ENCODE measurements around the gene DESI1.
A peak's percentile ranks its signal among the peaks of the same experiment; 100 is the strongest.
"Not testable (repeated sequence)": the region's sequence is repeated elsewhere in the genome, so short reads cannot be mapped to it uniquely, and the experiment has no call there.

Gene DESI1

DNA sequence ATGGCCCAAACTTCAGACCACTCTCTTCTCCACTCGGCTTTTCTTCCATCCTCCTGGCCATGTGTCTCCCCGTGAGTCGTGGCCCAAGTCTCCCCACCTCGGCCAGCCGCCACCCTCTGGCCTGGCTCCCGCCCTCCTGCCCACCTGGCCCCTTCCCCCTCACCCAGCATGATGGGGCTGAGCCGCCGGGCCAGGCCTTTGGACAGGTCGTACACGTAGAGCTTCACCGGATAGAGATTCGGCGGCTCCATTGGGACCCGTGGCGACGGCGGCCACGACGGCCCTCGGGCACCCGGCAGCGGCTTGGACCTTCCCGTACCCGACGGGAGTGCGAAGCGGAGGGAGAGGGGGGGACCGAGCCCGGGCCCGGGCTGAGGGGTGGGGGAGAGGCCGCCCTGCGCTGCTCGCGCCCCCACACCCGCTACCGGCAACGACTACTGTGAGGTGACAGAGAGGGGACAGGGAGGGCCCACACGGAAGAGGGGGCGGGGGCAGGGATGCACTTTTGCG is at the start of gene DESI1:
TSS of gene DESI1 (minus strand) at position 455 of the 510 bp plus-strand sequence. CDS start at position 251, 204 bp downstream.
- DNase-seq (ENCODE audit: low spot score), result peak; percentile 34

DNA sequence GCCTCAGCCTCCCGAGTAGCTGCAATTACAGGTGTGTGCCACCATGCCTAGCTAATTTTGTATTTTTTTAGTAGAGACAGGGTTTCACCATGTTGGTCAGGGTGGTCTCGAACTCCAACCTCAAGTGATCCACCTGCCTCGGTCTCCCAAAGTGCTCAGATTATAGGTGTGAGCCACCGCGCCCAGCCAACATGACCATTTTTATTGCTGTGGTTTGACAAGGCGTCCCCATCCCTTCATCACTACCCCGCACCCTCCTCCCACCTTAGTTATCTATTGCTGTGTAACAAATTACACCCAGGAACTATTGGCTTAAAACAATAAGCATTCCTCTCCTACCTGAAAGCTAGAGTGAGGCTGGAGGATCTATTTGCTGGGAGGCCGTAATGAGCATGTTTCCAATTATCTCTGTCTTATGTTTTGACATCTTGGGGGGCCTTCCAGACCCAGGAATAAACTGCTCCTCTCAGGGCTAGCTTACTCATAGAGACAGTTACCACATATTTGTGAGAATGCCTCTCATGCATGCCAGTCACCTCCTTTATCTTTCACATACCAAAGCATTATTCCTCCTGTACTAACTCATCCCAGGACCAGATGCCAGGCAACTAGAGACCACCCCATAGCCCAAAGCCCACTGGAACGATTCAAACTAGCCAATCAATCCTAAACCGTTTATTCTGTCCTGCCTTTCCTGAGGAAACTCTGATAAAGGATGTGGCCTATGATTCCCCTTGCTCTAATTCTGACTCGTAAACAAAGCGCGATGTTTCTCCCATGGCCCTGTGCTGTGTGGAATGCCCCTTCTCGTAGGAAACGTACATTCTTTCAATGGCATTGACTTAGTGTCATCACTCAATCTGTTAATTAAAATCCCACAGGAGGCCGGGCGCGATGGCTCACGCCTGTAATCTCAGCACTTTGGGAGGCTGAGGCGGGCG is 48.4 kb upstream of the DESI1 start:
- no peak for DNase-seq (ENCODE audit: low spot score)

DNA sequence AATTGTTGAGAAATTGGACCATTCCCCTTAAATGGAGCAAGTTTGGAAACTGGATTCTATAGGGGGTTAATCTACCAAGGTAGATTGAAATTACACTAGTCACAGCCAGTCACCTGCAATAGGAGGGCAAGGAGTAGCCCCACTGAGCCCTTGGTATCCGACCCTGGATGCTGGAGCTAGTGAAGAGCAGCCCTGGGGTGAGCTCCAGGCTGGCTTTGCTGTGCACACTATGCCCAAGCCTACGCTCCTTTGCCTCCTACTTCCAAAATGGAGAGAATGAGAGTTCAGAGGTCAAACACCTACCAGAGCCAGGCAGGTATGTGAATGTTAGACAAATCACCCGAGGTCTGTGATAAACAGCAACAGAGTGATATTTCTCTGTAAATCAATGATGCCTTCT is 44.1 kb upstream of the DESI1 start:
- DNase-seq (ENCODE audit: low spot score), result no peak

DNA sequence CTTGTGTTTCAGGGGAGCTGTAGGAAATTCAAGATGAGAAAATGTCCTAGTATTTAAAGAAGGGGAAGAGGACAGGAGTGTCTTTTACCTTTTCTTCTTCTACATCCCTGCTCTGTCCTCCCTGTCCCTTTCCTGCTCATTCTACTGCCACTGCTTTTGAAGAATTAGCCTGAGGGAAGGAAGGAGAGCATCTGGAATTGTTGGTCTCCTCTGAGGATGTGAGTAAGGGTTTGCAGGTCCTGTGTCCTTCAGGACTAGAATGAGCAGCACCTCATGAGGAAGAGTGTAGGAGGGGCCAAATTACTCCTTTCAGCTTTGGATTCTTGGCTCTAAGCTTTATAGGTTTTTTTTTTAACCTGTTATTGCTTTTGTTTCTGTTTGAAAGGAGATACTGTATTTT is 43.6 kb upstream of the DESI1 start:
- no peak for DNase-seq (ENCODE audit: low spot score)

DNA sequence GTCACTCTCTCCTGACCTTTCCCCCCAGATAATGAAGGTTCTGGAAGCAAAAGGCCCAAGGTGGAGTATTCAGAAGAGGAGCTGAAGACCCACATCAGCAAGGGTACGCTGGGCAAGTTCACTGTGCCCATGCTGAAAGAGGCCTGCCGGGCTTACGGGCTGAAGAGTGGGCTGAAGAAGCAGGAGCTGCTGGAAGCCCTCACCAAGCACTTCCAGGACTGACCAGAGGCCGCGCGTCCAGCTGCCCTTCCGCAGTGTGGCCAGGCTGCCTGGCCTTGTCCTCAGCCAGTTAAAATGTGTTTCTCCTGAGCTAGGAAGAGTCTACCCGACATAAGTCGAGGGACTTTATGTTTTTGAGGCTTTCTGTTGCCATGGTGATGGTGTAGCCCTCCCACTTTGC is 42.8 kb upstream of the DESI1 start:
- DNase-seq (ENCODE audit: low spot score), result not testable (repeated sequence)

DNA sequence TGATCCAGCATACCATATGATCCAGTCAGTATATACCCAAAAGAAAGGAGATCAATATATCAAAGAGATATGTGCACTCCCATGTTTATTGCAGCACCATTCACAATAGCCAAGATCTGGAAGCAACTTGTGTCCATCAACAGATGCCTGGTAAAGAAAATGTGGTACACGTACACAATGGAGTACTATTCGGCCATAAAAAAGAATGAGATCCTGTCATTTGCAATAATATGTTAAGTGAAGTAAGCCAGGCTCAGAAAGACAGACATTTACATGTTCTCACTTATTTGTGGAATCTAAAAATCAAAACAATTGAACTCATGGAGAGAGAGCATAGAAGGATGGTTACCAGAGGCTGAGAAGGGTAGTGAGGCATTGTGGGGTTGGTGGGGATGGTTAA is 40.9 kb upstream of the DESI1 start:
- DNase-seq (ENCODE audit: low spot score), result no peak

DNA sequence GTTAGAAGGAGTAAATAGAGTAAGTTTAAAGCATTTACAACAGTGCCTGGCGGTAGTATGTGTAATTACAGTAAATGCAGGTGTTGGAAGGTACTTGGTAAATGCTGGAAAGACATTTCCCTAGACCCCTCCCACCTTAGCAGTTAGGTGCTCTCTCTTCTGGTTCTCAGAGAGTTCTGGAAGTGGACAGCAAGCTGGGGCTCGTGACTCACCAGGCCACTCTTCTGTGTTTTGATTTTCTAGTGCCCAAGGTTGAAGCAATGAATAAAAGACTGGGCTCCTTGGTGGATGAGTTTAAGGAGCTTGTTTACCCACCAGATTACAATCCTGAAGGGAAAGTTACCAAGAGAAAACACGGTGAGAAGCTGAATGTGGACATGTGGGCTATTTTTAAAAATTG is 40.2 kb upstream of the DESI1 start:
- no peak for DNase-seq (ENCODE audit: low spot score)

DNA sequence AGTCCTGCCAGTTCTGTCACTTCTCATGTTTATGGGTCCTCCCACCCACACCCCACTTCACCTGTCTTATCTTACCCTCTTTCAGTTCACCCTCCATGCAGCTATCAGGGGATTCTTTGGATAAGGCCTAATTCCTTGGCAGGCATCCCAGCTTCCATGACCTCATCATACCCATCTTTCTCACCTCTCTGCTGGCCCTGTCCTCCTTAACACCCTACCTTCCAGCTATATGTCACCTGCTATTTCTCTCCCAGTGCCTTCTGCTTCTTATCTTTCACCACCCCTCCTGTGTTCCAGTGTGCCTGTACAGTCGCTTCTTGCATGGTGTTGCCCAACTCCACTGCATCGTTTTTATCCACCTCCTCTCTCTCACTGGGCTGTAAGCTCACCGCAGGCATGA is 39.6 kb upstream of the DESI1 start:
- DNase-seq (ENCODE audit: low spot score), result no peak

DNA sequence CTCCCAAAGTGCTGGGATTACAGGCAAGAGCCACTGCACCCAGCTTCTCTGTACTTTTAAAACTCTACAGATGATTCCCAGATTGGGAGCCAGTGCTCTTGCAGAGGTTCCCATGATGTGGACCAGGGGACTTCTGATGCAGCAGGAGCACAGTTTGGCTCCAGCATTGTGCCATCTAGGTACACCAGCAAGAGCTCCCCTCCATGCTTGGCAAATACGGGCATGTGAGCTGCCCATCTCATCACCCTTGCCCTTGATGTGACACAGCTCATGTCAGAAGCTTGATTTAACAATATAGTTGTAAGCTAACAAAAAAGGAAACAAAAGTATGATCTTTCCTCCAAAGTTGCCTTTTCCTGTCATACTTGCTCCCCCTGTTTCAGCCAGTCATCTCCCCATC is 39.1 kb upstream of the DESI1 start:
- DNase-seq (ENCODE audit: low spot score), result no peak

DNA sequence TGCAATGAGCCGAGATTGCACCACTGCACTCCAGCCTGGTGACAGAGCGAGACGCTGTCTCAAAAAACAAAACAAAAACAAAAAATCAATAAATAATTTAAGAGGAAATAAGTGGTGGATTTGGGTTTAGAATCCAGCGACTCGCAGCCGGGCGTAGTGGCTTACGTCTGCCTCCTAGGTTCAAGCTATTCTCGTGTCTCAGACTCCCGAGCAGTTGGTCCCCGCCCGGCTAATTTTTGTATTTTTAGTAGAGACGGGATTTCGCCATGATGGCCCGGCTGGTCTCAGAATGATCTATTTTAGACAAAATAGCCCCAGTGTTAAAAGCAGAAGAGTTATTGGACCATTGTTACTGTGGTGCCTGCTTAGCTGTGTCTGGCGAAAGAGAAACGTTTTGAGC is 38.0 kb upstream of the DESI1 start:
- no peak for DNase-seq (ENCODE audit: low spot score)

DNA sequence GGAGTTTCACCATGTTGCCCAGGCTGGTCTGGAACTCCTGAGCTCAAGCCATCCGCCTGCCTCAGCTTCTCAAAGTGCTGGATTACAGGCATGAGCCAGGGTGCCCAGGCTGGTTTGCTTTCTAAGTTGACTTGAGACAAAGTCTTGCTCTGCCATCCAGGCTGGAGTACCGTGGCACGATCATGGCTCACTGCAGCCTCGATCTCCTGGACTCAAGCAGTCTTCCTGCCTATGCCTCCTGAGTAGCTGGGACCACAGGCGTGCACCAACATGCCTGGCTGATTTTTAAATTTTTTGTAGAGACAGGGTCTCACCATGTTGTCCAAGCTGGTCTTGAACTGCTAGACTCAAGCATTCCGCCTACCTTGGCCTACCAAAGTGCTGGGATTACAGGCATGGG is 36.9 kb upstream of the DESI1 start:
- DNase-seq (ENCODE audit: low spot score), result no peak

DNA sequence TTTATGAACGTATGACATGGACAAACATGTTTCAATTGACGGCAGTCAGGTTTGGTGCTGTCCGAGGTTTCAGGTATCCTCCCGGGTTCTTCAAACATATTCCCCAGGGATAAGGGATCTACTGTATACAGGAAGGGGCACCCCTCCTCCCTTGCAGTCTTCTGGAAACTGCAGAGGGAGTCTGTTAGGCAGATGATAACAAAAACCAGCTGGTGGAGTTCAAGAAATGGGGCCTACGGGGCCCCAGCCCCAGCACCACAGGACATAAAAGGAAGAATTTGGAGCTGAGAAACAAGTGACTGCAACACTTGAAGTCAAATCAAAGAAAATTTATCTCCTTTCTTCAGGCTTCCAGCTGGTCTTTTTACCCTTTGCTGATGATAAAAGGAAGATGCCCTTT is 35.7 kb upstream of the DESI1 start:
- DNase-seq (ENCODE audit: low spot score), result no peak

DNA sequence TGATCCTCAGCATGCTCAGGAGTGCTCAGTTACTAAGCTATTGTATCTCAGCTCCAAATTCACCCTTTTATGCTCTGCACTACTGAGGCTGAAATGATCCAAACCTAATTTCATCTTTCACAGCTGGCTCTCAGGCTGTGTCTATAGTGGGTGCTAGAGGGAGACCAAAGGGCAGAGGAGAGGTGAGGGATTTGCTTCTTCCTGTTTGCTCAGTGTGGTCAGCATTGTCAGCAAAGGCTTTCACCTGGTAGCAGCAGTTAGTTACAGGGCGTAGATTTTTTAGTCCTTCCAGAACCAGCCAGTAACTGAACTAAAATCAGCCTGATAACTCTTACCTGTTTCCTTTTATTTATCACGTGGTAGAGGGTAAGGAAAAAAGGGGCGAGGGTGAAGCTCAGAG is 33.5 kb upstream of the DESI1 start:
- DNase-seq (ENCODE audit: low spot score), result no peak

DNA sequence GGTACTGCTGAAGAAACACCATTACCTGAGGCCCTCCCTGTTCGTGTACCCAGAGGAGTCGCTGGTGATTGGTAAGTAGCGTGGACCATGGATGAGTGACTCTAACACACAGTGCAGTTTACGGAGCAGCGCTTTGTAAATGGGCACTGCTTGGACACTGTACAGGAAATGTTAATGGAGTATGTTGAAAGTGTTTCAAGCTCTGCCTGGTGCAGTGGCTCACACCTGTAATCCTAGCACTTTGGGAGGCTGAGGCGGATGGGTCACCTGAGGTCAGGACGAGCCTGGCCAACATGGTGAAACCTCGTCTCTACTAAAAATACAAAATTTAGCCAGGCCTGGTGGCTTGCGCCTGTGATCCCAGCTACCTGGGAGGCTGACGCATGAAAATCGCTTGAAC is 30.0 kb upstream of the DESI1 start:
- DNase-seq (ENCODE audit: low spot score), result no peak

DNA sequence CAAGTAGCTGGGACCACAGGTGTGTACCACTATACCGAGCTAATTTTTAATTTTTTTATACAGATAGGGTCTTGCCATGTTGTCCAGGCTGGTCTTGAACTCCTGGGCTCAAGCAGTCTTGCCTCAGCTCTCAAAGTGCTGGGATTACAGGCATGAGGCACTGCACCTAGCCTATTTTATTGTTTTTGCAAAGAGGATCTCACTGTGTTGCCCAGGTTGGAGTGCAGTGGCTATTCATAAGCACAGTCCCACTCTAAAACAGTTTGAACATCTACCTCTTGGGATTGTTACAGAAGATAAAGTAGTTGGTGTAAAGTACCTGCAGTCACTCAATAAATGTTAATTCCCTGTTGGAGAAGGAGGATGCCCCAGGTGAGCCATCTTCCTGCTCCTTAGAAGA is 29.4 kb upstream of the DESI1 start:
- no peak for DNase-seq (ENCODE audit: low spot score)

DNA sequence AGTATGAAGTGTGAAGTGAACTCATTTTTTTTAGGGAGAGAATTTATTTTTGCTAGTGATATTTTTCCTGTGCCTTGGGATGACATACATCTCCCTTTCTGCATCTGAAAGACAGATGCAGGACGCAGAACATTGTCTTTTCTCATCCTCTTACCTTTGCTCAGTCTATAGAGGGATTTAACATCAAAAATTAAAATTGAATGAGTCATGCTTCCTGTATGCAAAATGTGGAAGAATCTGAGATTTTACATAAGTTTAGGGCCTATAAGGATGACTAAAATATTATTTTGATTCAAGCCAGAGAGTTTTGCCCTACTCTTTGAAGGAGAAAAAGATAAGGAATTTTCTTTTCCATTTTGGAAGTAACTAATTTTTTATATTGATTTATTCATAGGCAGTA is 27.6 kb upstream of the DESI1 start:
- no peak for DNase-seq (ENCODE audit: low spot score)

DNA sequence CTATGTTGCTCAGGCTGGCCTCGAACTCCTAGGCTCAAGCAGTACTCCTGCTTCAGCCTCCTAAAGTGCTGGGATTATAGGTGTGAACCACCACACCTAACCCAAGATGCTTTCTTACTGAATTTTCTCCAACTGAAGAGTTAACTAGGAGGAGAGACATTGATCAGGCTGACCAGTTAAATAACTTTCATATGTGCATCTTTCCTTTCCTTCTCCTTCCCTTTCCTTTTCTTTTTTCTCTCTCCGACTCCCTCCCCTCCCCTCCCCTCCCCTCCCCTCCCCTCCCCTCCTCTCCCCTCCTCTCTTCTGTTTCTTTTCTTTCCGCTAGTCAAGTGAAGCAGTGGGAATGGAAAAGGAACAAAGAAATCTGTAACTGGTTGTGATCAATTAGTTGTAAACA is 26.9 kb upstream of the DESI1 start:
- DNase-seq (ENCODE audit: low spot score), result no peak

DNA sequence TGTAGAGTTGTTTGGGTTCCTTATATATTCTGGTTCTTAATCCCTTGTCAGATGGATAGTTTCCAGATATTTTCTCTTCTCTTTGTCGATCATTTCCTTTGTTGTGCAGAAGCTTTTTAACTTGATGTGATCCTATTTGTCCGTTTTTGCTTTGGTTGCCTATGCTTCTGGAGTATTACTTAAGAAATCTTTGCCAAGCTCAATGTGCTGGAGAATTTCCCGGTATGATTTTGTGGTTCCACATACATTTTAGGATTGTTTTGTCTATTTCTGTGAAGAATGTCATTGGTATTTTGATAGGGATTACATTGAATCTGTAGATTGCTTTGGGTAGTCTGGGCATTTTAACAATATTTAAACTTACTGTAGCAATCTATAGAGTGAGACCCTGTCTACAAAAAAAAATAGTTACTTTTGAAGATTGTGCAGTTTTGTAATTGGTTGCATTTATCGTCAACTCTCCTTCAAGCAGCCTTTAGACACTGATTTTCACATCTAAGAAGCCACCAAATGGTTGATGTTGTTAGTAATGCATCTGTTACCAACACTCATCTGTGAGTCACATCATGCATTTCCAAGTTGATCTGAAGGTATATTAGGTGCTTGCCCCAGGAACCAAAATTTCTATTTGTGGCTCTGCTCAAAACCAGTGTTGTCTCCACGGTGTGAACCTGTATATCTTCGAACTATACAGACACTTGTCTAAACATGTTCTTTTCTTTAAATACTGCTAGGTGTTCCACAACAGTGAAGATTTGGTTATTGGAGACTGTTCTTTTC is 21.7 kb upstream of the DESI1 start:
- DNase-seq (ENCODE audit: low spot score), result no peak

DNA sequence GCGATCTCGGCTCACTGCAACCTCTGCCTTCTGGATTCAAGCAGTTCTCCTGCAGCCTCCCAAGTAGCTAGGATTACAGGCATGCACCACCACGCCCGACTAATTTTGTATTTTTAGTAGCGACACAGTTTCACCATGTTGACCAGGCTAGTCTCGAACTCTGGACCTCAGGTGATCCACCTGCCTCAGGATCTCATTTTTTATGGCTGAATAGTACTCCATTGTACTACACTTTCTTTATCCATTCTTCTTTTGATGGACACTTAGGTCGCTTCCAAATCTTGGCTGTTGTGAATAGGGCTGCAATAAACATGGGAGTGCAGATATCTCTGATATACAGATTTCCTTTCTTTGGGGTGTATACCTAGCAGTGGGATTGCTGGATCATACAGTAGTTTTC is 21.0 kb upstream of the DESI1 start:
- DNase-seq (ENCODE audit: low spot score), result no peak

DNA sequence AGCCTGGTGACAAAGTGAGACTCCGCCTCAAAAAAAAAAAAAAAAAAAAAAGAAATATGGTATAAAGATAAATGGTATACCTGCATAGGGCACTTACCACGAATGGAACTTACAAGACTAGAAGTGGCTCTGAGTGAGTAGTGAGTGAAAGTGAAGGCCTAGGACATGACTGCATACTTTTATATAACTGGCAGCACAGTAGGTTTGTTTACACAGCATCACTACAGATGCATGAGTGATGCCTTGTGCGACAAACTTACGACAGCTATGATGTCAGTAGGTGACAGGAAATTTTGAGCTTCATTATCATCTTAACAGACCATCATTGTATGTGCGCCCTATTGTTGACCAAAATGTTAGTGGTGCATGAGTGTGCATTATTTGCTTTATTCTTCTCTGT is 17.9 kb upstream of the DESI1 start:
- no peak for DNase-seq (ENCODE audit: low spot score)

DNA sequence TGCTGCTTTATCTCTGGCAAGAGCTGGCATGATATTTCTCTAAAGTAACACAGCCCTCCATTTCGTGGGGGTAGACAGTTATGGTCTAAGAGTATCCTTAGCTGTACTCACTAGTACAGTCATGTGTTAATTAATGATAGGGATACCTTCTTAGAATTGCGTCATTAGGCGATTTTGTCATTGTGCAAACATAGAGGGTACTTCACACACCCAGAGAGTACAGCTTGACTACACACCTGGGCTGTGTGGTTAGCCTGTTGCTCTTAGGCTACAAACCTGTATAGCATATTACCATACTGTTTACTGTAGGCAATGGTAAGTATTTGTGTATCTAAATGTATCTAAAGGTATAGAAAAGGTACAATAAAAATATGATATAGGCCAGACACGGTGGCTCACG is 17.3 kb upstream of the DESI1 start:
- DNase-seq (ENCODE audit: low spot score), result no peak

DNA sequence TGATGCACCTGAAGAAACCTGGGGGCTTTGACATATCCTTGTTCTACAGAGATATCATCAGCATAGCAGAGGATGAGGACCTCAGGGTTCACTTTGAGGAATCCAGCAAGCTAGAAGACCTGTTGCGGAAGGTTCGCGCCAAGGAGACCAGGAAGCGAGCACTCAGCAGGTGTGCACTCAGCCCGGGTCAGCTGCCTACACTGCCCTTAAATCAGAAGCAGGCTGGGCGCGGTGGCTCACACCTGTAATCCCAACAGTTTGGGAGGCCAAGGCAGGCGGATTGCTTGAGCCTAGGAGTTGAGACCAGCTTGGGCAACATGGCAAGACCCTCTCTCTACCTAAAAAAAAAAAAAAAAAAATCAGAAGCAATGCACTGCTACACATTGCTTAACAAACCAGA is 16.8 kb upstream of the DESI1 start:
- DNase-seq (ENCODE audit: low spot score), result not testable (repeated sequence)

DNA sequence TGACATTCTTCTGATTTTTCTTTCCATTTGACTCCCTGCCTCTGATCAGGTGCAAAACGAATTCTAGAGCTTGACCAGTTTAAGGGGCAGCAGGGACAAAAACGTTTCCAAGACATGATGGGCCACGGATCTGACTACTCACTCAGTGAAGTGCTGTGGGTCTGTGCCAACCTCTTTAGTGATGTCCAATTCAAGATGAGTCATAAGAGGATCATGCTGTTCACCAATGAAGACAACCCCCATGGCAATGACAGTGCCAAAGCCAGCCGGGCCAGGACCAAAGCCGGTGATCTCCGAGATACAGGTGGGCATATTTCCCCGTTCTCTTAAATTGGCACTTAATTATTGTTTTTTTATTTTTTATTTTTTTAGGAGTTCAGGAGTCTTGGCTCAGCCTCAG is 15.6 kb upstream of the DESI1 start:
- no peak for DNase-seq (ENCODE audit: low spot score)
